Stimulated activated CD8-positive, alpha-beta memory T cell treated with anti-CD3 and anti-CD28 coated beads, Interleukin-15, amount 100 ng/mL, for 48 hours (primary cell): ENCODE measurements around the gene ALG11.
"Not testable (repeated sequence)": the region's sequence is repeated elsewhere in the genome, so short reads cannot be mapped to it uniquely, and the experiment has no call there.

Experiments
- DNase-seq, 2 donors: peaks; one replicate each; pipeline ENCODE4 v3.0.0-alpha.2; 2020; ENCODE audit warnings: low read depth in 2 of 2

The ALG11 gene

GRCh38 chr13:52011632-52012511, at the start of gene ALG11:
ALG11 (plus strand) TSS chr13:52012398; CDS start chr13:52012419, 21 bp downstream.
- DNase-seq = peak; percentile 98

DNA sequence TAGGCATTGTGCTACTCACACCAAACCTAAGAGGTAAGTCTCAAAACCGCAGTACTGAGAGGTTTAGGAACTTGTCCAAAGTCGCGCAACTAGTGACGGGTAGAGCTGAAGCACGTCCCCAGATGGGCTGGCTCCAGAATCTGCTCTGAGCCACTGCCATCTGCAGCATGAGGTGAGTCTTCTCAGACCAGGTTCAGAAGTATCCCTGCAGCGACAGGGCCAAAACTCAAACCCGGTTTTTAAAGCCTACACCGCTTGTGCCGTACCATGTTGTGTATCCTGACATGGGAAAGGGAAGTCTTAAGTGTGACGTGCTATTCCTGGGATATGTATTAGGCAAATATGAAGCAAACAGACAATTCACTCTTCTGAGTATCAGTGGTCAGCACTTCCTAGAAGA, 46.0 kb upstream of the ALG11 start:
- no peak for DNase-seq

- DNase-seq = no peak
These were observed 44.4 kb upstream of the ALG11 start for GRCh38 chr13:51967482-51968446.

- no peak for DNase-seq
These were observed 41.8 kb upstream of the ALG11 start for GRCh38 chr13:51970349-51970748.

DNA sequence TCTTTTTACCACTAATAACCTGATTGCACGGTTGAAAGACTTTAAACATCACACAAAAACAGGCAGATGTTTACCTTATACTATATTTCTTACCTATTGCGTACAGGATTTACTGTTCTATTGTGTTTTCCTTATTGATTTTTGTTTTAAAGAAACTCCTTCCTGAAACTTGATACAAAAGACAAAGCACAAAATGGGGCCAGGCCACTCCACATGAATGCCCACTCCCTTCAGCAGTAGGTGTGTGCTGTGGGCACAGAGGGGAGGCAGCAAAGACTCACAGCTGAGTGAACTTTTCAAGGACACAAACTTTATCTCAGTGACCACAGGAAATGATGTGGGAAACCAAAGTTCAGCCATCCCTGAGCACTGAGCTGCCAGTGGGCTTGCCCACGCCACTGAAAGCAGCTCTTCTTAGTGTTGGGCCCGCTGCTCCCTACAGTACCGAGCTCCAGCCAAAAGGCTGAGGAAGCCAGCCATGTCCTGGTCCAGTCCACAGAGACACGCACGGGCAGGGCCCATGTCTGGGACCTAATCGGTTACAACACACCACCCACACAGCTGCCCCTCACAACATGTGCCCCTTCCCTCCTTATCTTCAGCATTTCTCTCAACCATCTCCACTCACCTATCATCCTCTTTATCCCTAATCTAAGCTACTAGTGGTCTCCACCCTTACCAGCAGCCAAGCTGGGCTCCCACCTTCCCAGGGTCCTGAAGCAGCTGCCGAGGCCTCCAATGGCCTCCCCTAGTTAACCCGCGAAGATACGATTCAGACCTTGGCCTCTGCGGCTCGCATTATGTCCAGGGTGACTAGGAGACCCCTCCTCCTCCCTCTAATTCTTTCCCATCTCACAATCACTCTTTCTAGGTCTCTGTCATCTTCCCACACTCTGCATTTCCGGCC, 40.4 kb upstream of the ALG11 start:
- DNase-seq = no peak

GRCh38 chr13:51974482-51974881, 37.7 kb upstream of the ALG11 start:
- DNase-seq = no peak

DNA sequence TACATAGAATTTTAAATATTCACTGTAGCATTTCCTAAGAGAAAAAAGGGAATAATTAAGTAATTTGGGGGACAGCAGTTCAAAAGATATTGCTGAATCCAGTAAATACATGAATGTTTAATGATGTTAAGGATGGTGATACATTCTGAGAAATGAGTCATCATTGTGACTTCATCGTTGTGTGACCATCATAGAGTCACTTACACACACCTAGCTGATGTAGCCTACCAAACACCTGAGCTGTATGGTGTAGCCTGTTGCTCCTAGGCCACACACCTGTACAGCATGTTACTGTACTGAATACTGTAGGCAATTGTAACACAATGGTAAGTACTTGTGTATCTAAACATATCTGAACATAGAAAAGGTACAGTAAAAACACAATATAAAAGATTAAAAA, 35.8 kb upstream of the ALG11 start:
- no peak for DNase-seq

GRCh38 chr13:51976890-51977289, 35.3 kb upstream of the ALG11 start:
- no peak for DNase-seq

DNA sequence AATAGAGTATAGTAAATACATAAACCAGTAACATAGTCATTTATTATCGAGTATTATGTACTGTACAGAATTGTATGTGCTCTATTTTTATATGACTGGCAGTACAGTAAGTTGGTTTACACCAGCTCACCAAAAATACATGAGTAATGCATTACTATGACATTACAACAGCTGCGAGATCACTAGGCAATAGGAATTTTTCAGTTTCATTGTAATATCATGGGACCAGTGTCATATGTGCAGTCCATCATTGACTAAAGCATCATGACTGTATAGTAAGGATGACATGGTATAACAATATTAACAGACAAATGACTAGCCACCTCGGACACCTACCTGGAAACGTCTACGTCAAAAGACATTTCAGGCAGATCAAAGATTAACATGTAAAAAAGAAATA, 34.6 kb upstream of the ALG11 start:
- DNase-seq = no peak

DNA sequence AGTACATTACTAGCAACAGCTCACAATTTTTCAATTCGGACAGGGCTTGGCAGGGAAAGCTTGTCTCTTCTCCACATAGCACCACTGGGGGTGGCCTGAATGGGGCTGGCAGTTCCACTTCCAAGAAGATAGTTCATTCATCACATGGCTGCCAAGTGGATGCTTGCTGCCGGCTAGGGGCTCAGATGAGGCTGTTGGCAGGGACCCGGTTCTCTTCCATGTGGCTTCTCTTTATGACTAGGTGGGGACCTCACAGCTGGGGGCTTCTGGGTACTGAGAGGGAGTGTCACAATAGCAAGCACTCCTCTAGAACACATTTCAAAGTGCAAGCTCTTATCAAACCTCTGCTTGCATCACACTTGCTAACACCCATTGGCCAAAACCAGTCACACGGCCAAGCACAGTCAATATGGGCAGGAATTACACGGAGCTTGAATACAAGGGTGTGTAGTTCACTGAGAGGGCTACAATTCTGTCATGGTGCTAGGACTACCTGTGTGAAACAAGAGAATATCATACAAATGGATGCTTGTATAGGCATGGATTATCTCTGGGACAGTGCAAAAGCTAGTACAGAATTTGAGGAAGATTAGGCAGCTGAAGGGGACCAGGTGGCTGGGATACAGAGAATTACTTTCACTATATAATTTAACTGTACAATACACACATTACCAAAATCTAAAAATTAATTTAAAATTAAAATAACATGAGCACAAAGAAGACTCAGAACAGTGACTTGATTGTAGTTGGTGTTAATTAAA, 33.2 kb upstream of the ALG11 start:
- DNase-seq = no peak

- no peak for DNase-seq
These were observed 31.3 kb upstream of the ALG11 start for GRCh38 chr13:51980908-51981307.

DNA sequence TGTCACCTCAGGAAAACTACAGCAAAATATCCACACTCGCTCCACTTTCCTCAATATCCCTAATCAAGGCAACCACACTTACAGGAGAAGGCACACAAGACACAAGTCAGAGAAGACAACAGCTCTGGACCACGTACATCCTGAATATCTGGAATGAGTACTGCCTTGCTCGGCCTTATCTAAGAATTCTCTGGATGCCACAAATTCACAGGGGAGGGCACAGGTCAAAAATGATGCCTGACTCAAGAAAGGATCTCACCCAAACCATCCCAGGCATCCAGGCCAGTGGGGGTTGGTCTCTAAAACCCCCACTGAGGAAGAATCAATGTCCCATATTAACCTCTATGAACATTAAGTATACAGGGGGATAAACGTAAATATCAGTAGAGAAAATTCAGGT, 30.8 kb upstream of the ALG11 start:
- no peak for DNase-seq

DNA sequence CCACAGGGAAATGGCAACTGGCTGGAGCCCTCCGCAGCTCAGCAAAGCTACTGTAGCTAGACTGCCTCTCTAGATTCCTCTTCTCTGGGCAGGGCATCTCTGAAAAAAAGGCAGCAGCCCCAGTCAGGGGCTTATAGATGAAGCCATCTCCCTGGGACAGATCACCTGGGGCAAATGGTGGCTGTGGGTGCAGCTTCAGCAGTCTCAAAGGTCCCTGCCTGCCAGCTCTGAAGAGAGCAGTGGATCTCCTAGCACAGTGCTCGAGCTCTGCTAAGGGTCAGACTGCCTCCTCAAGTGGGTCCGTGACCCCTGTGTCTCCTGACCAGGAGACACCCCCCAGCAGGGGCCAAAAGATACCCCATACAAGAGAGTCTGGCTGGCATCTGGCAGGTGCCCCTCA, 28.9 kb upstream of the ALG11 start:
- DNase-seq = not testable (repeated sequence)

DNA sequence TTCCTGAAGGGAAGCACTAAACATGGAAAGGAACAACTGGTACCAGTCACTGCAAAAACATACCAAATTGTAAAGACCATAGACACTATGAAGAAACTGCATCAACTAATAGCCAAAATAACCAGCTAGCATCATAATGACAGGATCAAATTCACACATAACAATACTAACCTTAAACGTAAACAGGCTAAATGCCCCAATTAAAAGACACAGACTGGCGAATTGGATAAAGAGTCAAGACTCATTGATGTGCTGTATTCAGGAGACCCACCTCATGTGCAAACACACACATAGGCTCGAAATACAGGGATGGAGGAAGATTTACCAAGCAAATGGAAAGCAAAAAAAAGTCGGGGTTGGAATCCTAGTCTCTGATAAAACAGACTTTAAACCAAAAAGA, 27.3 kb upstream of the ALG11 start:
- DNase-seq = not testable (repeated sequence)

DNA sequence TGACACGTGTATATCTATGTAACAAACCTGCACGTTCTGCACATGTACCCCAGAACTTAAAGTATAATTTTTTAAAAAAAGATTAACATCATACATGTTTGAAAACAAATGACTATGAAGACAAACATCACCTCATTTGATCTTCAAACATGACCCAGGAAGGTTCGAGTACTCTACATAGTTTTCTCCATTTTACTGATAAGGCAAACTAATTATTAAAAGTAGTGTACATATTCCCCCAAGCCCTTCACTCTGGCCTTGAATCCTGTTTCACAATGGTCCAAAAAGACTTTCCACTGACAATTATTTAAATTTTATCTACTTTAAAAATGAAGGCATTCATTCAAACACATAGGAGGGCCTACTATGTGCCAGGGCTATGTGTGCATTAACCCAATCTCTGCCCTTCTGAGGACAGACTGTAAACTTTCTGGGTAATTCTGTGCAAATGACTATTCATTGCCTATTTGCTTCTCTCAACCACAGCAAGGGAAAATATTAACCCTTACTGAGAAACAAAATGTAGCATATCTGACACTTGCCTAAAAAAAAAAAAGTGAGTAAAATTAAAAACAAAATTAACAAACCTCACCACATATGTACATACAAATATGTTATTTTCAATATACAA, 23.1 kb upstream of the ALG11 start:
- no peak for DNase-seq

- DNase-seq = no peak
These were observed 18.5 kb upstream of the ALG11 start for GRCh38 chr13:51993713-51994112.

DNA sequence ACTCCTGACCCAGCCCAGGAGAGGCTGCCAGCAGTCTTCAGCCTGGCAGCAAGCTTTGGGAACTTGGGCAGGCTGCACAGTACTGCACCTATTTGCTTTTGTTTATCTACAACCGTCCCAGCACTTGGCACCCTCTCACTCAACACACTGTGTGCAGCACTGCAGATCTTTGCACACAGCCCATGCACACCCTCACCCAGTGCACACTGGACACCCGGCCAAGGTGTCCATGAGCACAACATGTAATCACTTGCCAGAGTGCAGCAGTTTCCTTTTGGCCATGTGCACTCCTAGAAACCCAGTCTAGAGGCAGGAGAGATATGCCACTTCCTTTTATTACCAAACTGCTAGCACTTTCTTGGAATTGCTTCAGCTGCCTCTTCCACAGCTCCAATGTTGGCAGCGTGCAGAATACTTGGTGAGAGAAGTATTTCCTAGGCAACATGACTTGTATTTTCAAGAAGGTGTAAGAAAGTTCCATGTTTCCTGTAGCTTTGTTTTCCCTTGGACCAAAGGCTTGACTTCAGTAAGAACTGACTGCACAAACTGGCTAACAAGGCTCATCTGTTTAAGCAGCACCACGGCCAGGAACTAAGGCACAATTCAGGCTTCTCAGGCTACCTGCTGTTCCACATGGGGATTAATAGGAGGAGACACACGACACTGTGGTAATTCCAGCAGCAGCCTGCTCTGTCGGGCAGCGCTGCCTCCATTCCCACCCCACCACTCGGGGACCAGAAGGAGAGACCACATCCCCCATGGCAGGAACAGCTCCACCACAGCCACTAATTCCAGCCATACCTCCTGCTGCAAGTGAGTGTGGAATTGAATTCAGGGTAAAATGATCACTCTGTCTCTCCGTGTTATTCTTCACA, 16.3 kb upstream of the ALG11 start:
- no peak for DNase-seq

DNA sequence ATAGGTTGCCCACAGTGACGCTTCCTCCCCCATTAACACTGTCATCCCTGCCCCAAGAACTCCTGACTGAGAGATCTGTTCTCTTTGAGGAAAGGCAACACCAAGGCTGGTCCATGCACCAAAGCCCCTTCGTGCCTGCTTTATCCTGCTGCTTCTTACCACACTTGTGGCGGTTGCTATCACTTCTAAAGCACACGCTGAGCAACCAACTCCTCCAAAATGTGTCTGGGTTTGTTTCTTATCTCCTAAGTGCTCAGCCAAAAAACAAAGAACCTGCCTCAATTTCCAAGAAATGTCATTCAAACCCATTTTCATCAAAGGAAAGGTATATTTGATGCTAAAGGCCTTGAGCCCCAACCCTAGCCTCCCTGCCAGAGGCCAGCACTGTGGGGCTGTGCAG, 15.6 kb upstream of the ALG11 start:
- no peak for DNase-seq

DNA sequence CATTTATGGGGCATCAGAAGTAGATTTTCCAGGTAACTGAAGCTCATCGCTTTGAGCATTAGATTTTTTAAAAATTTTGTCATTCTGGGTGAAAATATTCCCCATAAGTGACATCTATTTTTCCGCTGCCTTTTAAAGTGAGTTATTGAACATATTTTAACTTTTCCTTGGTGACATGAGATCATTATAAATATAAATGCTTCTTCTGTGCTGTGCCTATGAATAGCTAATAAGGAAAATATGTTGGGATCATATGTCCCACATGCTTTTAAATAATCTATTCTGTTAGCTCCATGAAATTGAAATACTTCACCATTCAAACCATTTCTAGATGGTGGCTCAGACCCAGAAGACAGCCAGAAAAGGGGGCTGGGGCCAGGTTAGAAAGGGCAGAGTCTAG, 15.0 kb upstream of the ALG11 start:
- no peak for DNase-seq
